ENCODE measurements around the gene ATG16L1.
"Not testable (repeated sequence)": the region's sequence is repeated elsewhere in the genome, so short reads cannot be mapped to it uniquely, and the experiment has no call there.

ATG16L1 gene

GRCh38 chr2:233300401-233300800, 48.9 kb downstream of the ATG16L1 start:
- no peak for DNase-seq

GRCh38 chr2:233301248-233301647, 49.8 kb downstream of the ATG16L1 start:
- DNase-seq = no peak

GRCh38 chr2:233301811-233302210, 50.3 kb downstream of the ATG16L1 start:
- no peak for DNase-seq

GRCh38 chr2:233303252-233303651, 51.8 kb downstream of the ATG16L1 start:
- DNase-seq = no peak

GRCh38 chr2:233307565-233307964, 56.1 kb downstream of the ATG16L1 start, which contains the start of gene SAG:
SAG (plus strand) TSS chr2:233307816; CDS start chr2:233309190, 1,374 bp downstream.
- DNase-seq = no peak

GRCh38 chr2:233311241-233311926, 59.9 kb downstream of the ATG16L1 start:
- no peak for DNase-seq

GRCh38 chr2:233312874-233313273, 61.4 kb downstream of the ATG16L1 start:
- DNase-seq = no peak

- no peak for DNase-seq
Measured at GRCh38 chr2:233314180-233314925, 62.9 kb downstream of the ATG16L1 start.

- no peak for DNase-seq
Measured at GRCh38 chr2:233317196-233317943, 65.9 kb downstream of the ATG16L1 start.

GRCh38 chr2:233319256-233319655, 67.8 kb downstream of the ATG16L1 start:
- DNase-seq = no peak

- no peak for DNase-seq
Measured at GRCh38 chr2:233320470-233320869, 69.0 kb downstream of the ATG16L1 start.

GRCh38 chr2:233321166-233321565, 69.7 kb downstream of the ATG16L1 start:
- DNase-seq = no peak

- no peak for DNase-seq
Measured at GRCh38 chr2:233323851-233324250, 72.4 kb downstream of the ATG16L1 start.

GRCh38 chr2:233325256-233325655, 73.8 kb downstream of the ATG16L1 start:
- DNase-seq = no peak

GRCh38 chr2:233325814-233326213, 74.3 kb downstream of the ATG16L1 start:
- DNase-seq = no peak

GRCh38 chr2:233326500-233326899, 75.0 kb downstream of the ATG16L1 start:
- DNase-seq = no peak

- no peak for DNase-seq
Measured at GRCh38 chr2:233328922-233329321, 77.4 kb downstream of the ATG16L1 start.

- DNase-seq = no peak
Measured at GRCh38 chr2:233329489-233330135, 78.1 kb downstream of the ATG16L1 start.

GRCh38 chr2:233331536-233331935, 80.1 kb downstream of the ATG16L1 start:
- no peak for DNase-seq

- no peak for DNase-seq
Measured at GRCh38 chr2:233332125-233332524, 80.7 kb downstream of the ATG16L1 start.

- DNase-seq = no peak
Measured at GRCh38 chr2:233334915-233335314, 83.4 kb downstream of the ATG16L1 start.

- DNase-seq = not testable (repeated sequence)
Measured at GRCh38 chr2:233336091-233336490, 84.6 kb downstream of the ATG16L1 start.

- no peak for DNase-seq
Measured at GRCh38 chr2:233336541-233336940, 85.1 kb downstream of the ATG16L1 start.
